Testis (tissue), 3 donors: ENCODE data around the gene PNRC2. TPM values are rescaled to one million over a fixed set of nuclear protein-coding genes. Genes with fewer than 3 reads are reported as not detected.
A peak's percentile ranks its signal among the peaks of the same experiment; 100 is the strongest.
"Not testable (repeated sequence)": the region's sequence is repeated elsewhere in the genome, so short reads cannot be mapped to it uniquely, and the experiment has no call there.

Source experiments
- DNase-seq: peaks from one replicate; pipeline ENCODE4 v3.0.0-alpha.2; 2019
- H3K27ac ChIP-seq, 2 donors: fragments of 200-600 bp; sonication (generic); one replicate each; pipeline ENCODE4 v1.5.1; 2019
- H3K27me3 ChIP-seq: fragments of 200-600 bp; sonication (generic); one replicate; pipeline ENCODE4 v1.5.1; 2019
- H3K36me3 ChIP-seq: fragments of 200-600 bp; sonication (generic); one replicate; pipeline ENCODE4 v1.5.1; 2017; ENCODE audit warnings: low read depth; ENCODE audit errors: missing control alignments
- H3K4me1 ChIP-seq: fragments of 200-600 bp; sonication (generic); one replicate; pipeline ENCODE4 v1.5.1; 2019
- H3K4me3 ChIP-seq, 2 donors: fragments of 200-600 bp; sonication (generic); one replicate each; pipeline ENCODE4 v1.5.1; 2017 to 2019
- H3K9me3 ChIP-seq: fragments of 200-600 bp; sonication (generic); one replicate; pipeline ENCODE4 v1.5.1; 2017
- CTCF ChIP-seq, 3 experiments: fragments of 450-650 bp in 2 of 3; fragments of 200-600 bp in 1 of 3; sonication (generic) in 1 of 3; IDR thresholded peaks; one replicate each; pipeline ENCODE4 v1.5.1; 2016 to 2019; ENCODE audit warnings: antibody characterized with exemption in 3 of 3, mild to moderate bottlenecking in 2 of 3, moderate library complexity in 1 of 3
- POLR2A ChIP-seq: fragments of 450-650 bp; IDR thresholded peaks from one replicate; pipeline ENCODE4 v1.6.1; 2017; ENCODE audit warnings: antibody characterized with exemption, mild to moderate bottlenecking, moderate library complexity
- WGBS, 2 donors: methylation state at CpG; one replicate each; pipeline ENCODE4 v1.1.5; 2018; 5-methylcytosine and 5-hydroxymethylcytosine counted together
- intact Hi-C: fragments of 100-400 bp; cut with DNase I; formaldehyde crosslinking; loops from one replicate; pipeline ENCODE4 v1.15.1; 2023; ENCODE audit warnings: low total_unique reads
- polyA plus RNA-seq: library from polyadenylated mRNA; stranded (reverse); fragments of 350-450 nt; fragmentation: Illumina TruSeq; extraction: RNeasy Lipid Tissue Mini Kit (QIAGEN cat#74804); gene quantifications from one replicate; pipeline ENCODE4 v1.2.3, GENCODE V29; 2014; ENCODE audit warnings: low read depth, low replicate concordance; ENCODE audit not compliant: insufficient read depth
- total RNA-seq, 2 donors: library from RNA; depleted of rRNA; stranded (reverse); fragments of >200 nt; gene quantifications; one replicate each; pipeline ENCODE4 v1.2.3, GENCODE V29; 2016

PNRC2 gene
- total and polyA plus RNA-seq, 3 donors from 2014 or later, result 57.7 to 68.1 (median 61.5) TPM

- Histone ChIP-seq H3K27ac (peak overlapping the region; percentile 94 to 100), H3K4me3 (peak overlapping the region; percentile 85 to 100), H3K4me1 (peaks cover 42% of the 10 kb centered on the region), H3K9me3 (no peaks in the 10 kb centered on the region), H3K36me3 (no peaks in the 10 kb centered on the region), H3K27me3 (no peaks in the 10 kb centered on the region)
- DNase-seq, result no peak
- intact Hi-C loops, result no loop called here
- 31 to 32% methylated on average over 6 of the region's 6 CpGs for WGBS, 2 donors
- TF ChIP-seq POLR2A (no peak), CTCF (IDR thresholded peaks at IDR 0.05) (no peak)
These were observed 21.1 kb downstream of the PNRC2 start for GRCh38 chr1:23980728-23981070.

- Histone ChIP-seq H3K36me3 (no peaks in the 10 kb centered on the region), H3K27ac (peak overlapping the region in 1 of 2 donors; percentile 48), H3K4me1 (peaks cover 17% of the 10 kb centered on the region), H3K4me3 (no peak overlapping the region), H3K27me3 (no peaks in the 10 kb centered on the region), H3K9me3 (no peaks in the 10 kb centered on the region)
- DNase-seq, result peak; percentile 61
- TF ChIP-seq POLR2A (no peak), CTCF (IDR thresholded peaks at IDR 0.05) (no peak)
- WGBS, 2 donors, result 35 to 57% methylated on average over 5 of the region's 5 CpGs
- intact Hi-C loops, result no loop called here
These were observed 25.0 kb downstream of the PNRC2 start for GRCh38 chr1:23984417-23985186.

DNA sequence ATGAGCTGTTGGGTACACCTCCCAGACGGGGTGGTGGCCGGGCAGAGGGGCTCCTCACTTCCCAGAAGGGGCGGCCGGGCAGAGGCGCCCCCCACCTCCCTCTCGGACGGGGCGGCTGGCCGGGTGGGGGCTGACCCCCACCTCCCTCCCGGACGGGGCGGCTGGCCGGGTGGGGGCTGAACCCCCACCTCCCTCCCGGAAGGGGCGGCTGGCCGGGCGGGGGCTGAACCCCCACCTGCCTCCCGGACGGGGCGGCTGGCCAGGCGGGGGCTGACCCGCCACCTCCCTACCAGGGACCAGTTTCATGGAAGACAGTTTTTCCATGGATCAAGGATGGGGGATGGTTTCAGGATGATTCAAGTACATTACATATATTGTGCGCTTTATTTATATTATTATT is 27.4 kb downstream of the PNRC2 start:
- H3K27ac ChIP-seq, H3K4me3 ChIP-seq, H3K27me3 ChIP-seq, H3K9me3 ChIP-seq, H3K36me3 ChIP-seq, DNase-seq, intact Hi-C loops: not testable (repeated sequence)
- peaks cover 12% of the 10 kb centered on the region for H3K4me1 ChIP-seq
- WGBS, 2 donors, result 98 to 100% methylated on average over 4 to 23 of the region's 23 CpGs

DNA sequence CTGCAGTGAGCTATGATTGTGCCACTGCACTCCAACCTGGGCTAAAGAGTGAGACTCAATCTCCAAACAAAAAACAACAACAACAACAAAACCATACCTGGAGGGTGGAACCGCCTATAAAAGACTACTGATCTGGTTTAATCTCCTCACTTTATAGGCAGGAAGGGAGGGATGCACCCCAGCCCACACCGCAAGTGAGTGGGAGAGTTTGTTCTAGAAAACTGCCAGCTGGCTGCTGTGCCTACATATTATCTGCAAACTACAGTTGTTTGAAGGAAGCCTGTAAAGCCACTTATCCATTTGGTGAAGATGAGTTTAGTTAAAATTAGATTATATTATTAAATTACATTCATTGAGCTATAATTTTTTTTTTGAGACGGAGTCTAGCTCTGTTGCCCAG is 29.6 kb downstream of the PNRC2 start:
- WGBS, 2 donors, result 52 to 67% methylated on average over 3 of the region's 3 CpGs
- no peaks in the 10 kb centered on the region for H3K27me3 ChIP-seq
- intact Hi-C loops, result no loop called here
- H3K4me3 ChIP-seq, result no peak overlapping the region
- TF ChIP-seq POLR2A (no peak), CTCF (IDR thresholded peaks at IDR 0.05) (no peak)
- peaks cover 9% of the 10 kb centered on the region for H3K4me1 ChIP-seq
- no peaks in the 10 kb centered on the region for H3K36me3 ChIP-seq
- H3K9me3 ChIP-seq, result no peaks in the 10 kb centered on the region
- no peak overlapping the region for H3K27ac ChIP-seq
- peak; percentile 44 for DNase-seq

GRCh38 chr1:23992011-23992410 is 32.4 kb downstream of the PNRC2 start:
- H3K27ac ChIP-seq, DNase-seq, H3K36me3 ChIP-seq, H3K4me3 ChIP-seq, H3K27me3 ChIP-seq, H3K4me1 ChIP-seq, H3K9me3 ChIP-seq, intact Hi-C loops: not testable (repeated sequence)
- WGBS, 2 donors, result 85 to 92% methylated on average over 13 of the region's 13 CpGs

GRCh38 chr1:23995431-23995837 is 35.8 kb downstream of the PNRC2 start:
- WGBS, 2 donors, result 62 to 73% methylated on average over 13 of the region's 13 CpGs
- Histone ChIP-seq H3K9me3 (no peaks in the 10 kb centered on the region), H3K4me1 (no peaks in the 10 kb centered on the region), H3K4me3 (no peak overlapping the region), H3K36me3 (no peaks in the 10 kb centered on the region), H3K27me3 (no peaks in the 10 kb centered on the region), H3K27ac (no peak overlapping the region)
- intact Hi-C loops, result no loop called here
- no peak for DNase-seq
- TF ChIP-seq POLR2A (no peak), CTCF (IDR thresholded peaks at IDR 0.05) (no peak)
